Lung (tissue), 12 donors: ENCODE results near the gene DEDD. TPM values are rescaled to one million over a fixed set of nuclear protein-coding genes. Genes with fewer than 3 reads are reported as not detected.

Source experiments
- ATAC-seq: fragments of 200-7000 bp; cut with Tn5 transposase; one replicate; pipeline ENCODE4 v1.9.1; 2020; ENCODE audit warnings: moderate number of reproducible peaks; ENCODE audit not compliant: insufficient read depth, low FRiP score
- DNase-seq, 3 donors: peaks; one replicate each; pipeline ENCODE4 v3.0.0-alpha.2; 2013 to 2017
- H3K27ac ChIP-seq, 2 donors: one replicate each; pipeline ENCODE4 v1.5.1; 2013; ENCODE audit warnings: mild to moderate bottlenecking in 2 of 2, moderate library complexity in 2 of 2, control low read depth in 1 of 2, inconsistent platforms in 1 of 2, low read depth in 1 of 2, low read length in 1 of 2
- H3K27me3 ChIP-seq, 3 donors: one replicate each; pipeline ENCODE4 v1.5.1; 2013; ENCODE audit warnings: low read length in 2 of 3; ENCODE audit not compliant: control insufficient read depth in 3 of 3, insufficient read depth in 3 of 3
- H3K36me3 ChIP-seq, 4 donors: one replicate each; pipeline ENCODE4 v1.5.1; 2013; ENCODE audit warnings: low read length in 4 of 4, mild to moderate bottlenecking in 1 of 4, moderate library complexity in 1 of 4; ENCODE audit not compliant: control insufficient read depth in 4 of 4, insufficient read depth in 4 of 4
- H3K4me1 ChIP-seq, 5 donors: one replicate each; pipeline ENCODE4 v1.5.1; 2013; ENCODE audit warnings: low read length in 5 of 5, mild to moderate bottlenecking in 2 of 5, moderate library complexity in 1 of 5; ENCODE audit not compliant: control insufficient read depth in 5 of 5, insufficient read depth in 5 of 5
- H3K4me3 ChIP-seq: one replicate; pipeline ENCODE4 v1.5.1; 2013; ENCODE audit warnings: mild to moderate bottlenecking, control low read depth, moderate library complexity
- H3K9ac ChIP-seq, 2 donors: one replicate each; pipeline ENCODE4 v1.5.1; 2013; ENCODE audit warnings: low read length in 2 of 2, control low read depth in 1 of 2; ENCODE audit not compliant: insufficient read depth in 1 of 2
- H3K9me3 ChIP-seq, 4 donors: one replicate each; pipeline ENCODE4 v1.5.1; 2013; ENCODE audit warnings: low read length in 3 of 4, mild to moderate bottlenecking in 1 of 4, moderate library complexity in 1 of 4; ENCODE audit not compliant: control insufficient read depth in 4 of 4, insufficient read depth in 3 of 4
- CTCF ChIP-seq: IDR thresholded peaks from 2 replicates; pipeline ENCODE4 v1.5.1; 2012; ENCODE audit warnings: mild to moderate bottlenecking; ENCODE audit errors: control extremely low read depth, extremely low read depth
- WGBS, 2 donors: extraction: QIAGEN DNeasy Blood & Tissue Kit; methylation state at CpG; one replicate each; pipeline ENCODE4 v1.1.7; 2013; 5-methylcytosine and 5-hydroxymethylcytosine counted together
- polyA plus RNA-seq, 2 donors: library from polyadenylated mRNA; stranded (reverse); fragments of 200-250 nt; gene quantifications; one replicate each; pipeline ENCODE4 v1.2.1, GENCODE V29; 2013
- total RNA-seq, 2 donors: library from RNA; depleted of rRNA in 1 of 2; stranded (reverse); fragments of >200 nt in 1 of 2; gene quantifications; one replicate each; pipeline ENCODE4 v1.2.1, GENCODE V29; 2014 to 2021
- donor health status: control.
- donor health status: control.
- donor health status: Bipolar disorder and iron deficiency.
- donor health status: healthy.
- donor health status: DM: yes; HTN: yes; CAD: no.

The DEDD gene
- total and polyA plus RNA-seq, 4 donors = 19.4 to 38.8 (median 30.9) TPM

DNA sequence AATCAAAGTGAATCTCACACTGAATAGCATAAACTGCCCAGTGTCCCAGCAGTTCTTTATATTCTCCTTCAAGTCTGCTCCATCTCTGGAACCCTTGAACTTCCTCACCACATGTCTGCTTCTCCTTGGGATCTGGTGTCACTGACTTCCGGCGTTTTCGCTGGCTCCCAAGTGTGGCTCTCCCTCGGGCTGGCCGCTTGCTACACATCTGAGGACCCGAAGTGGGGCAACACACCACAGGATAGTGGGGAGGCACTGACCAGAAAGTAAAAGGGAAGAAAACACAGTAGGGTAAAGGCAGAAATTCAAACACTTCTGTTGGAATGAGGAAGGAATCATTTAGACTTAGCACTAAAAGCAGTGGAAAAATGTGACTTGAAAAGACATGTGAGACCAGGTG, 9.5 kb downstream of the DEDD start:
- Histone ChIP-seq H3K9ac (no peak overlapping the region), H3K4me3 (no peak overlapping the region), H3K27me3 (no peaks in the 10 kb centered on the region), H3K4me1 (peaks cover 9 to 16% (median 9%) of the 10 kb centered on the region in 5 donors), H3K9me3 (no peaks in the 10 kb centered on the region), H3K27ac (no peak overlapping the region), H3K36me3 (peaks cover 20 to 43% (median 37%) of the 10 kb centered on the region in 4 donors)
- DNase-seq (no peak), ATAC-seq (no peak)
- no peak for TF ChIP-seq CTCF
- WGBS, 2 donors = 83 to 85% methylated on average over 6 of the region's 6 CpGs

DNA sequence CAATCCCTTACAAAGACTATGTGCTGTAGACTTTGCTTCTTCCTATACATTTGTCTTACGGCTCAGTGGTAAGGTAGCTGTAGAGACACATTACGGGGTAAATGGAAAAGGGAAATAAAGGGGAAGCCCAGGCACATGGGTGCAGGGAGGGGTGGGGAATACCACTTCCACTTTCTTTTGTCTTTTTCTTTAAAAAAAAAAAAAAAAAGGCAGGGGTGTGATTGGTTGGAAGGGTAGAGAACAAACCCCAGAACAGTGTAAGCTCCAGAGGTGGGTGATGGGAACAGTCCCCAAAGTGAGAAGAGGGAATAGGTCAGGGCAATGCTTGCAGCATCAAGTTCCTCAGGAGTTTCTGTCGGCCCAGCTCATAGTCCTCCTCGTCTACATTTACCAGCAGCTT, 10.6 kb downstream of the DEDD start:
- no peaks in the 10 kb centered on the region for H3K9me3 ChIP-seq
- peaks cover 19 to 37% (median 30%) of the 10 kb centered on the region in 4 donors for H3K36me3 ChIP-seq
- no peak overlapping the region for H3K27ac ChIP-seq
- no peak overlapping the region for H3K4me3 ChIP-seq
- ATAC-seq = no peak
- 26 to 64% methylated on average over 4 of the region's 4 CpGs for WGBS, 2 donors
- no peak for TF ChIP-seq CTCF
- H3K27me3 ChIP-seq = no peaks in the 10 kb centered on the region
- H3K4me1 ChIP-seq = peaks cover 9 to 20% (median 12%) of the 10 kb centered on the region in 5 donors
- DNase-seq = no peak
- H3K9ac ChIP-seq = no peak overlapping the region

DNA sequence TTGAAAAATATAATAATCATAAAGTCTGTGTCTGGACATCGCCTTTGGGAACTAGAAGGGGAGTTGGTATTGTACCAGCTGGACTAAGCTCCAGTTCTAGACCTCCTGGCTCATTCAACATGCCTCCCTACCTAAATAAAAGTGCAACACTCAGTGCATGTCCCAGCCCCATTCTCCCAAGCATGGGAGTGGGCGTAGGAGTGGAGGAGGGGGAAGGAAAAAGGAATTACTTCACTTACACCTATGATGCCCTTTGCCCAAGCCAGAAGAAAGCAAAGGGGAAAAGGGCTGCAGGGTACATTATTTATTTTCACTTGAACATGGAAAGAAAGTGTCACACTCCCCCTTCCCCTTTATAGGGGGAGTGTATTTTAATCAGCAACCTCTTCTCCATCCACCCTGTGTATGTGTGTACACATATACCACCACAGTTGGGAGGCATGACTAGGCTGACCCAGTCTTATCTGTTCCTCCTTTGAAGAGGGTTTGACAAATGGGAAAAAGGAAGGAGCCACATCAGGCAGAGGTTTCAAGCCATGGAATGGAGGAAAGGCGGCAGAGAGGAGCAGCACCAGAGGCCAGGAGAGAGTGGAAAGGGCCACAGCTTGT, 11.3 kb downstream of the DEDD start:
- H3K27ac ChIP-seq = no peak overlapping the region
- peaks cover 16 to 37% (median 28%) of the 10 kb centered on the region in 4 donors for H3K36me3 ChIP-seq
- WGBS, 2 donors = 87 to 92% methylated on average over 3 of the region's 3 CpGs
- no peak for ATAC-seq
- DNase-seq = no peak
- H3K9ac ChIP-seq = no peak overlapping the region
- H3K4me1 ChIP-seq = peaks cover 9 to 24% (median 15%) of the 10 kb centered on the region in 5 donors
- H3K9me3 ChIP-seq = no peaks in the 10 kb centered on the region
- TF ChIP-seq CTCF = no peak
- no peaks in the 10 kb centered on the region for H3K27me3 ChIP-seq
- H3K4me3 ChIP-seq = no peak overlapping the region
